ENCODE results near the gene TK2.

DNA sequence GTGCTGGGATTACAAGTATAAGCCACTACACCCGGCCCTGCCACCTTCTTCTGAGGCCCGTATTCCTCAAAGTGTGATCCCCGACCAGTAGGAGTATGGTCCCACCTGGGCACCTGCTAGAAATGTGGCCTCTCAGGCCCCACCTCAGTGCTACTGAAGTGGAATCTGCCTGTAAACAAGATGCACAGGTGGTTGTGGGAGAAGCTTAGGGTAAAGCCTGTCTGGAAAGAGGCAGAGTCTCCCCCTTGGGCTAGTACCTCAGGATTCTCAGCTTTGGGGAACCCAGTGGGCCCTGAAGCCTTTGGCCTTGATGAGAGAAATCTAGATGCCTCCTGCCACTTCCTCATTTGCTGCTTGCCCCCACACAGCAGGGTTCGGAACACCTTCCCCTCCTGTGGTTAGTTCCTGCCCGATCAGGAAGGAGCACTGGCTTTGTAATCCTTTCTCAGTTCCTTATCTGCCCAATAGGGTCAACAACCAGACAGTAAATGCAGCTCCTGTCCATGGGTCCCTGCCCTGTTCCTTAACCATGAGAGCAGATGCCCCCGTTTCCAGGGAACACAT is 25.2 kb downstream of the TK2 start:
- no peak for TF ChIP-seq EZH2 (IDR thresholded peaks at IDR 0.05; ENCODE audit: low read length, missing control alignments)
- TF ChIP-seq, protein P1, sequence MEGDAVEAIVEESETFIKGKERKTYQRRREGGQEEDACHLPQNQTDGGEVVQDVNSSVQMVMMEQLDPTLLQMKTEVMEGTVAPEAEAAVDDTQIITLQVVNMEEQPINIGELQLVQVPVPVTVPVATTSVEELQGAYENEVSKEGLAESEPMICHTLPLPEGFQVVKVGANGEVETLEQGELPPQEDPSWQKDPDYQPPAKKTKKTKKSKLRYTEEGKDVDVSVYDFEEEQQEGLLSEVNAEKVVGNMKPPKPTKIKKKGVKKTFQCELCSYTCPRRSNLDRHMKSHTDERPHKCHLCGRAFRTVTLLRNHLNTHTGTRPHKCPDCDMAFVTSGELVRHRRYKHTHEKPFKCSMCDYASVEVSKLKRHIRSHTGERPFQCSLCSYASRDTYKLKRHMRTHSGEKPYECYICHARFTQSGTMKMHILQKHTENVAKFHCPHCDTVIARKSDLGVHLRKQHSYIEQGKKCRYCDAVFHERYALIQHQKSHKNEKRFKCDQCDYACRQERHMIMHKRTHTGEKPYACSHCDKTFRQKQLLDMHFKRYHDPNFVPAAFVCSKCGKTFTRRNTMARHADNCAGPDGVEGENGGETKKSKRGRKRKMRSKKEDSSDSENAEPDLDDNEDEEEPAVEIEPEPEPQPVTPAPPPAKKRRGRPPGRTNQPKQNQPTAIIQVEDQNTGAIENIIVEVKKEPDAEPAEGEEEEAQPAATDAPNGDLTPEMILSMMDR (conservative IDR thresholded peaks at IDR 0.05 in 1 of 2, IDR thresholded peaks at IDR 0.05 in 1 of 2; ENCODE audit: low read depth in 1 of 2, low read length in 2 of 2) = no peak

Measured in fibroblast of lung (primary cell).